Measurements from ENCODE around the gene FLNB. TPM values are rescaled to one million over a fixed set of nuclear protein-coding genes. Genes with fewer than 3 reads are reported as not detected.
A peak's percentile ranks its signal among the peaks of the same experiment; 100 is the strongest.

Gene FLNB
- total and polyA plus RNA-seq, 2 of the 13 experiments (the other 11 are each of a cell fraction or from before 2014, with no cell fraction given), result 106 to 130 TPM

GRCh38 chr3:58168498-58168897, 160.3 kb downstream of the FLNB start (continued):
- TF ChIP-seq PLSCR1 (CRISPR knock-in tag; IDR thresholded peaks at IDR 0.05; ENCODE audit: borderline replicate concordance), result no peak
- TF ChIP-seq PHF8 (CRISPR knock-in tag; IDR thresholded peaks at IDR 0.05), result no peak
- peak; percentile 51; the same call in 1 of the 2 replicates for TF ChIP-seq ZNF331 (CRISPR knock-in tag; IDR thresholded peaks at IDR 0.05)
- TF ChIP-seq ZNF781 (CRISPR knock-in tag; IDR thresholded peaks at IDR 0.05; ENCODE audit: borderline replicate concordance, not compliant biosample characterization), result no peak
- no peak for TF ChIP-seq ZNF207 (IDR thresholded peaks at IDR 0.05; ENCODE audit: borderline replicate concordance)
- no peak for TF ChIP-seq CSRNP2 (CRISPR knock-in tag; conservative IDR thresholded peaks at IDR 0.05; ENCODE audit: low read depth)
- no peak; the same call in 1 of the 2 replicates for TF ChIP-seq FOXO1 (CRISPR knock-in tag; IDR thresholded peaks at IDR 0.05)
- no peak for TF ChIP-seq CREB3 (CRISPR knock-in tag; IDR thresholded peaks at IDR 0.05)
- TF ChIP-seq ZNF367 (CRISPR knock-in tag; IDR thresholded peaks at IDR 0.05; ENCODE audit: borderline replicate concordance), result no peak
- no peak for TF ChIP-seq ZNF782 (CRISPR knock-in tag; IDR thresholded peaks at IDR 0.05; ENCODE audit: borderline replicate concordance)
- TF ChIP-seq AKAP8 (CRISPR knock-in tag; IDR thresholded peaks at IDR 0.05), result no peak
- TF ChIP-seq RXRB (CRISPR knock-in tag; IDR thresholded peaks at IDR 0.05; ENCODE audit: borderline replicate concordance), result peak; percentile 69
- no peak for TF ChIP-seq HOXA7 (CRISPR knock-in tag; IDR thresholded peaks at IDR 0.05)
- no peak for TF ChIP-seq ZNF121 (CRISPR knock-in tag; IDR thresholded peaks at IDR 0.05)
- peak; percentile 43; the same call in 1 of the 2 replicates for TF ChIP-seq ZMYM4 (CRISPR knock-in tag; IDR thresholded peaks at IDR 0.05)
- no peak for TF ChIP-seq ZNF792 (CRISPR knock-in tag; IDR thresholded peaks at IDR 0.05)
- no peak for TF ChIP-seq ZBTB1 (CRISPR knock-in tag; IDR thresholded peaks at IDR 0.05; ENCODE audit: borderline replicate concordance)
- TF ChIP-seq ZNF772 (CRISPR knock-in tag; IDR thresholded peaks at IDR 0.05), result no peak
- TF ChIP-seq SIX1 (CRISPR knock-in tag; IDR thresholded peaks at IDR 0.05; ENCODE audit: borderline replicate concordance), result no peak; the same call in 1 of the 2 replicates
- no peak for TF ChIP-seq ZNF101 (CRISPR knock-in tag; IDR thresholded peaks at IDR 0.05; ENCODE audit: borderline replicate concordance, low read depth)
- no peak for TF ChIP-seq ZNF281 (CRISPR knock-in tag; IDR thresholded peaks at IDR 0.05; ENCODE audit: borderline replicate concordance)
- no peak for TF ChIP-seq POLR2A (IDR thresholded peaks at IDR 0.05; ENCODE audit: insufficient read depth in 1 of 2, low read depth in 2 of 2, low read length in 2 of 2)
- TF ChIP-seq SMC3 (IDR thresholded peaks at IDR 0.05; ENCODE audit: low read length), result no peak
